Measurements from ENCODE around the gene DNALI1.
"Not testable (repeated sequence)": the region's sequence is repeated elsewhere in the genome, so short reads cannot be mapped to it uniquely, and the experiment has no call there.

The DNALI1 gene

DNA sequence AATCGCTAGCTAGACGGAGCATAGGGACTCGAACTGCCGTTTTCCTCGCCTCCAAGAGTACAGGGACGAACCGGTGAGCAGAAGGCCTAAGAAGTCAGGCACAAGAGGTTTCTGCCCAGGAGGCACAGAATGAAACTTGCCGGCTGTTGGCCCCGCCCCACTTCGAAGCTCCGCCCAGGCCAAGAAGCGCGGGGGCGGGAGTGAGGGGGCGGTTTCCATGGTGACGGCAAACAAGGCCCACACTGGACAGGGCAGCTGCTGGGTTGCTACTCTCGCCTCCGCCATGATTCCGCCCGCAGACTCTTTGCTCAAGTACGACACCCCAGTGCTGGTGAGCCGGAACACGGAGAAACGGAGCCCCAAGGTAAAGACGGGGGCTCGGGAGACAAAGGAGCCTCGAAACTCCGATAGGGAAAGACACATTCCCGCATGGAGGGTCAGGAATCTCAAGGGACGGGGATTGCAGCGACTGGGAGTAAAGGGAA is at the start of gene DNALI1:
DNALI1 (plus strand) TSS at position 229 of the 485 bp plus-strand sequence; CDS start at position 284, 55 bp downstream.
- peak; percentile 92 for DNase-seq (ENCODE audit: low spot score)

- DNase-seq (ENCODE audit: low spot score): peak; percentile 37
Observed at GRCh38 chr1:37509181-37509580, 47.6 kb upstream of the DNALI1 start.

DNA sequence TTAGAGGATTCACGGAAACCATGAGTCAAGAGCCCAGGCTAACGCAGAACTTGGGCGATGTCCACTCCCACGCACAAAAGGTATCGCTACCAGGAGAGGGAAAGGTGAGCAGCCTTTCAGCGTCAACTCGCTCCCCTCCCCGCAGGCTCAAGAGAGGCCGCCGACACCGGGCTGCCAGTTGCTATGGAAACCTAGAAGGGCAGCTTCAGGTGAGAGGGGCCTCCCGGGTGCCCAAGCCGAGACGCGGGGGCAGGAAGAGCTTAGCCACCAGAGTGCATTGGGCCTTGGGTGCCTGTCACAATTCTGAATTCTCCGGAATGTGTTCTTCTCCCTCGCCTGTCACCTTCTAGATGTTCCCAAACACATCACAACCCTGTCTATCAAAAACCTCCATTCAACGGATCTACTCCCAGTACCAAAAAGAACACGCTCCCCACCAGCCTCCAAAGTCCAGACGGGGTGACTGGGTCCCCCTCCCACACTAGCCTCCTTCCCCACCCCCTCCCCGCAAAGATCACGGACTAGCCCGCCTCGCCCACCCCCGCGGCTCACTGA is 42.9 kb upstream of the DNALI1 start:
- peak; percentile 9 for DNase-seq (ENCODE audit: low spot score)

DNA sequence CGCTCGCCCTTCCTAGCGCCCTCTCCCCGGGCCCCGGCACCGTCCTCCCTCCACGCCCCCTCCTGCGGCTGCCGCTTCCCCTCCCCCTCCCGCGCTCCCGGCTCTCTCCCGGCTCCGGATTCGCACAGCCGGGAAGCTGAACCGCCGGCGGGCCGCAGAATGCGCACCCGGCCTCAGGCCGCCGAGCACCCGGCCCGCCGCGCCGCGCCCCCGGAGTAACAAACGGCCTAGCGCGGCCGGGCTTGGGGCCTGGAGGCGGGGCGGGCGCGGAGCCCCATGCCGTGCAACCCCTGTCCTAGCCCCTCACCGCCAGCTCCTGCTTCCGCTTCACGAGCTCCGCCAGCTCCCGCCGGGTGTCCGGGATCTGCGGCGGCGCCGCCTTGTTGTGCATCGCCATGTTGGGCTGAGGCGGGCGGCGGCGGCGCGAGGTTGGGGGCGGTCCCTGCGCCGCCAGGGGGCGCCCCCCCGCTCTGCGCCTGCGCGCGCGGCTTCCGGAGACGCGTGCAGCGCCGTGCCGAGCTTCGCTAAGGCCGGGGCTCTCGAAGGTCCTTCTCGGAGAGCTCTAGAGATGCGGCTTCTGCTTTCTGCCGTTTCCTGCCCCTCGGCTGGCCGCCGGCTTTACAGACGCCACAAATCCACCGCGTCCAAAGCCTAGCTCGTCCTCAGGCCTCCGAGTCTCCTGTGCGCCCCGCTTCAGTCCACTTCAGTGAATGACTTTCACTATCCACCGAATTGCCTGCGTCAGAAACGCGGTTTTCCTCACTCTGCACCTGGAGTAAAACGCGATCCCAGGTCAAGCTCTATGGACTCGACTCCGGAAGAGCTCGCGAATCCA is 42.2 kb upstream of the DNALI1 start, which contains the start of gene MEAF6:
MEAF6 (minus strand) TSS at position 417 of the 835 bp plus-strand sequence; CDS start at position 397, 20 bp downstream.
- peak; percentile 94 for DNase-seq (ENCODE audit: low spot score)

DNA sequence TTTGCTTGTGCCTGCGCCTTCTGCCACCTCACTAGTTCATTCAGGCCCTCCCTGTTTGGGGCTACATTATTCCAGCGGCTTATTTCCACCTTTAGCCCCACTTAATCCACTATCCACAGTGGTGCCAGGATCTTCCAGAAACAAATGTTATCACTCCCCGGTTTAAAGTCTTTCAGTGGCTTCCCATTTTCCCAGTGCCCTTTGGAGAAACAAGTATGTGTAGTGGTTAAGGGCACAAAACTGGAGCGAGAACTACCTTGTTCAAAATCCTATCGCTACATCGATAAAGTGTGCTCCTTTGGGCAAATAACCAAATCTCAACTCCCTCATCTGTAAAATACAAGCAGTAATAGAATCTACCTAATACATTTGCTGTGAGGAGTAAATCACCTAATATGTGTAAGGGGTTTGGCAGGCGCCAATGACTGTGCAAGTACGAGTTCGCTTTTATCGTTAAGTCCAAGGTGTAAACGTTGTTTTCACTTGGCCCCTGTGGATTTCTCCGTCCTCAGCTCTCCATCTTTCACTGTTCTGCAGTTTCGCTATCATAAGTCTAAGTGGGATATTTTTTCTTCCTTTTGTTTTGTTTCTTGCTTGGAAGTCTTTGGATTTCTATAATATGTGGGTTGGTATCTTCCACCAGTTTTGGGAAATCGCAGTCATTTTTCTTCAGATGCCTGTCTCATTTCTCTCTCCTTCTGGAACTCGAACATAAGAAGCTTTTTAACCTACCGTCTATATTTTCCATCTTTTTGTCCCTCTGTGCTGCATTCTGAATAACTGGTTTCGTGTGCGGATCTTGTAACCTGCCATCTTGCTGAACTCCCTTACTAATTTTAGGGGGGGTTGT is 41.3 kb upstream of the DNALI1 start:
- no peak for DNase-seq (ENCODE audit: low spot score)

GRCh38 chr1:37517569-37517968 is 39.2 kb upstream of the DNALI1 start:
- DNase-seq (ENCODE audit: low spot score): no peak

- not testable (repeated sequence) for DNase-seq (ENCODE audit: low spot score)
Observed at GRCh38 chr1:37518241-37518640, 38.5 kb upstream of the DNALI1 start.

- not testable (repeated sequence) for DNase-seq (ENCODE audit: low spot score)
Observed at GRCh38 chr1:37518929-37519328, 37.8 kb upstream of the DNALI1 start.

DNA sequence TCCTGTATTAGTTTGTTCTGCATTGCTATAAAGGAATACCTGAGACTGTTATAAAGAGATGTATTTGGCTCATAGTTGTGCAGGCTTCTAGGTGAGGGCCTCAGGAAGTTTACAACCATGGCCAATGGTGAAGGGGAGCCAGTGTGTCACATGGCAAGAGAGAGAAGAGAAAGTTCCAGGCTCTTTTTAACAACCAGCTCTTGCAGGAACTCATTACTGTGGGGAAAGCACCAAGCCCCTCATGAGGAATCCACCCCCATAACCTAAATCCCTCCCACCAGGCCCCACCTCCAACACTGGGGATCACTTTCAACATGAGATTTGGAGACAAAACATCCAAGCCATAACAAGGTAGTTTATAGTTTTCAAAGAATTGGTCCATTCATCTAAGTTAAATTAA is 37.1 kb upstream of the DNALI1 start:
- no peak for DNase-seq (ENCODE audit: low spot score)

- DNase-seq (ENCODE audit: low spot score): not testable (repeated sequence)
Observed at GRCh38 chr1:37529888-37530287, 26.9 kb upstream of the DNALI1 start.

- DNase-seq (ENCODE audit: low spot score): not testable (repeated sequence)
Observed at GRCh38 chr1:37532418-37533156, 24.2 kb upstream of the DNALI1 start.

- no peak for DNase-seq (ENCODE audit: low spot score)
Observed at GRCh38 chr1:37533317-37534093, 23.2 kb upstream of the DNALI1 start.

DNA sequence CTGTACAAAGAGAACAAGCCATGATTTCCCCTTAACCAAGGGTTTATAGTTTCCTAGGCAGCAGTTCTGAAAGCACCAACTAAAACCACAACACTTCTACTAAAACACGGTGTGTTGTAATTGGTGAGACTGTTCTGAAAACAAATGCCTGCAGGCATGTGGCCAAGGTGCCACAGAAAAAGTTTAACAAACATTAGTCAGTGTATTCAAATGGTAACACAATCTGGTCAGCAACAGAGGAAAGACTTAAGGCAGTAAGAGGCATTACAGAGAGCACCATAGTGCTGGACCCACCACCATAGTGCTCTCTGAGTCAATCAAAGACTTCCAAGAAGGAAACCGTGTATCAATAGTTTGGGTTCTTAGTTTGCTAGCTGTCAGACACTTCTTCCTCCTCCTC is 19.4 kb upstream of the DNALI1 start:
- no peak for DNase-seq (ENCODE audit: low spot score)

DNA sequence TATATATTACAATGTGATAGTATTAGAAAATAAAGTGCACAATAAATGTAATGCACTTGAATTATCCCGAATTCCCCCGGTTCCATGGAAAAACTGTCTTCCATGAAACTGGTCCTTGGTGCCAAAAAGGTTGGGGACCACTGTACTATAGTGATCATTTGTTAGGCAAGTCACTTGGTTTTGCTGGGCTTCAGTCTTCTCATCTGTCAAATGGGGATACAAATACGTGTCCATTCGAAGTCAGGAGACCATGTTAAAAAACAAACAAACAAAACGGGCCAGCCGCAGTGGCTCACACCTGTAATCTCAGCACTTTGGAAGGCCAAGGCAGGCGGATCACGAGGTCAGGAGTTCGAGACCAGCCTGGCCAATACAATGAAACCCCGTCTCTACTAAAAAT is 17.6 kb upstream of the DNALI1 start:
- not testable (repeated sequence) for DNase-seq (ENCODE audit: low spot score)

DNA sequence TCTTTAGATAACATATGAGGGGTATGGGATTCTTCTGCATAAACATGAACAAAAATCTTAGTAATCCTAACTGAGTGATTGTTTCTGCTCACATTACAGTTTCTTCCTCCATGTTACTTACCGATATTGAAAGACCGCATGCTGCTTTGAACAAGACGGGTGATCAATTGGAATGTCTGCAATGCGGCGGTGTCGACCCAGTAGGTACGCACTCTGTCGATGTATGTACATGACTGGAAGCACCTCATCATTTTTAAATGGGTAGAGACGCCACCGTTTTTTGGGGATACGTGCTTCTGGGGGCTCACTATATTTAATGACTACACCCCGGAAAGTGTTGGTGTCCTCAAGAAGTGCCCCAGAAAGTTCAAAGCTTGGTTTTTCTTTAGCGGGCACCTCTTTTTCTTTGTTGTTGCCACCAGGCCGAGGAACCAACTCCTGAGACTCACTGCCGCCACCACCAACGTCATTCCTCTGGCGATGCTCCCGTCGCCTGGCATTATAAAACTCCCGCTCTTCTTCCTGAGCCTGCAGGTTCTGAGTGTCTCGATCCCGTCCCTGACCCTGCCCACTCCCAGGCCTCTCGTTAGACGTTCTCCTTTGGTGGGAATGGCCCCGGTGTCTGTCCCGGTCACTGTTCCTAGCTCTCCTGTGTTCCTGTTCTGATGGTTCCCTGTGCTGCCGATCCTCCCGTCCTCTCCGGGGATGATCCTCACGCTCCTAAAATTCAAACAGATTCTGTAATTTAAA is 16.5 kb upstream of the DNALI1 start:
- DNase-seq (ENCODE audit: low spot score): no peak

DNA sequence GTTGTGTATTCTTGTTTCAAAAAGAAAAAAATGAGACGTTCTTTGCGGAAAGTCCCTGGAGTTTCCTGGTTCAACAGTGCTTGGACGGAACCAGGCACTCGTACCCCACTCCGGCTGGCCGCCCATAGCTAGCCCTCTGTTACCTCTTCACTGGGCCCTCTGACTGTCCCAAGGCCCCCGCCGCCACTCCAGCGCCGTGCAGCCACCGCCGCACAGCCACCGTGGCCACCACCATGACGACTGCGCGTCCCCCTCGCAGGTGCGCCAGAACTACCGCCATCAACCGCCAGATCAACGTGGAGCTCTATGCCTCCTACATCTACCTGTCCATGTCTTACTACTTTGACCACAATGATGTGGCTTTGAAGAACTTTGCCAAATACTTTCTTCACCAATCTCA is 12.2 kb upstream of the DNALI1 start:
- no peak for DNase-seq (ENCODE audit: low spot score)

- no peak for DNase-seq (ENCODE audit: low spot score)
Observed at GRCh38 chr1:37545019-37545418, 11.7 kb upstream of the DNALI1 start.

- no peak for DNase-seq (ENCODE audit: low spot score)
Observed at GRCh38 chr1:37549341-37549740, 7.4 kb upstream of the DNALI1 start.

DNA sequence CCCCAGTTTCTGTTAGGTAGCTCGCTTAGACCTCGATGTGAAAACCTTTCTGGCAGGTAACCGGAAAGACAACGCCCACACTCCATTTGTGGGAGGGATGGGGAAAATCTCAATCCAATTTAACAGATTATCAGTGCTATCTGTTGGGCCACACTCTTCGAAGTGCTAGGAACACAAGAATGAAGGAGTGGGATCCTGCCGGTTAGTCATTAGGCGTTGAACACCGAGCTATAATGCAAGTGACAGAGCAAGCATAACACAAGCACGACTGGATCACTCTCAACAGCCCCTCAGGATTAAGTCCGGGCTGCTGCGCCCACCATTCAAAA is 3.2 kb upstream of the DNALI1 start:
- DNase-seq (ENCODE audit: low spot score): no peak

Measured in hepatic stellate cell (primary cell).